Measurements from ENCODE around the gene EIPR1. TPM values are rescaled to one million over a fixed set of nuclear protein-coding genes. Genes with fewer than 3 reads are reported as not detected.

EIPR1 gene
- total and polyA plus RNA-seq, 2 donors (not counting 3 experiments of a cell fraction or from before 2014, with no cell fraction given), result 30.8 to 57.3 TPM

- dilution Hi-C loops (cut with MboI; ENCODE audit: extremely low pct_ligation_motif_present, low sequenced_read_pairs), result no loop called here
- ChIA-PET POLR2A (no interaction called here), CTCF (no interaction called here)
- FAIRE-seq (no peak), DNase-seq (ENCODE audit: low read depth, low spot score) (no peak)
- no peak overlapping the region for H3K4me3 ChIP-seq (replicated peaks in 1 of 3; ENCODE audit: insufficient read depth in 1 of 3, low read depth in 1 of 3, low read length in 3 of 3)
- no peaks in the 10 kb centered on the region for H4K20me1 ChIP-seq (replicated peaks; ENCODE audit: control insufficient read depth, extremely low read depth, insufficient read depth, low read length)
- H2AFZ ChIP-seq (ENCODE audit: low read depth, low read length), result no peak overlapping the region
- peaks cover 0 to 7% of the 10 kb centered on the region in 2 experiments for H3K36me3 ChIP-seq (ENCODE audit: control insufficient read depth in 2 of 2, extremely low read depth in 1 of 2, insufficient read depth in 2 of 2, low read length in 2 of 2)
- H3K79me2 ChIP-seq (ENCODE audit: control insufficient read depth, insufficient read depth, low read length), result peaks cover 3% of the 10 kb centered on the region
- BruUV-seq (replicated peaks), result no TSS peak
- no peak overlapping the region for H3K27ac ChIP-seq (ENCODE audit: insufficient read depth, low read depth, low read length)
- H3K4me1 ChIP-seq (ENCODE audit: control insufficient read depth, extremely low read depth, insufficient read depth, low read length), result no peaks in the 10 kb centered on the region
- no peaks in the 10 kb centered on the region for H3K9me1 ChIP-seq (replicated peaks; ENCODE audit: control insufficient read depth, extremely low read depth, insufficient read depth, low read length)
- TF ChIP-seq FOS (IDR thresholded peaks at IDR 0.05; ENCODE audit: borderline replicate concordance, insufficient read depth, low read length), result no peak
- no peak for TF ChIP-seq MYC (IDR thresholded peaks at IDR 0.05; ENCODE audit: low read depth, low read length)
- TF ChIP-seq POLR2A (IDR thresholded peaks at IDR 0.05; ENCODE audit: low read depth, low read length), result no peak
- TF ChIP-seq CTCF (IDR thresholded peaks at IDR 0.05; ENCODE audit: extremely low read depth in 1 of 2, insufficient read depth in 1 of 2, low read depth in 1 of 2, low read length in 2 of 2), result no peak
- TF ChIP-seq EZH2 (IDR thresholded peaks at IDR 0.05; ENCODE audit: borderline replicate concordance, low read depth, low read length, severe bottlenecking), result no peak
- TF ChIP-seq, protein P1, sequence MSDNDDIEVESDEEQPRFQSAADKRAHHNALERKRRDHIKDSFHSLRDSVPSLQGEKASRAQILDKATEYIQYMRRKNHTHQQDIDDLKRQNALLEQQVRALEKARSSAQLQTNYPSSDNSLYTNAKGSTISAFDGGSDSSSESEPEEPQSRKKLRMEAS (IDR thresholded peaks at IDR 0.05; ENCODE audit: insufficient read depth, insufficient read length), result no peak
- TF ChIP-seq POLR2AphosphoS5 (IDR thresholded peaks at IDR 0.05; ENCODE audit: insufficient read depth, low read depth, low read length), result no peak
- no peak for TF ChIP-seq JUN (IDR thresholded peaks at IDR 0.05; ENCODE audit: borderline replicate concordance, insufficient read depth, insufficient read length, low read depth)
- TF ChIP-seq GATA2 (IDR thresholded peaks at IDR 0.05; ENCODE audit: insufficient read depth, insufficient read length, low read depth, low read length), result no peak
- H3K27me3 ChIP-seq (ENCODE audit: control insufficient read depth in 2 of 2, insufficient read depth in 2 of 2, low read length in 2 of 2), result no peaks in the 10 kb centered on the region
- no peak overlapping the region for H3K4me2 ChIP-seq (ENCODE audit: insufficient read depth, low read length)
- no peak overlapping the region for H3K9ac ChIP-seq (replicated peaks; ENCODE audit: extremely low read depth, insufficient read depth, low read length)
- intact Hi-C loops (cut with micrococcal nuclease), result no loop called here
- H3K9me3 ChIP-seq (replicated peaks; ENCODE audit: control insufficient read depth, insufficient read depth, low read length), result no peaks in the 10 kb centered on the region
Measured at GRCh38 chr2:3322311-3322970, 55.2 kb downstream of the EIPR1 start.
